CD4-positive, alpha-beta T cell treated with Interleukin-15 for 1 hour (primary cell): ENCODE data around the gene FMOD.
"Not testable (repeated sequence)": the region's sequence is repeated elsewhere in the genome, so short reads cannot be mapped to it uniquely, and the experiment has no call there.

Experiments
- DNase-seq: peaks from one replicate; pipeline ENCODE4 v3.0.0-alpha.2; 2020

The FMOD gene

GRCh38 chr1:203304919-203305808 is 45.8 kb downstream of the FMOD start, which contains the start of gene BTG2:
BTG2 (plus strand) TSS chr1:203305519; CDS start chr1:203305607, 88 bp downstream.
- peak; percentile 96 for DNase-seq

GRCh38 chr1:203304391-203304918 is 46.5 kb downstream of the FMOD start:
- DNase-seq: no peak

GRCh38 chr1:203302894-203303293 is 48.0 kb downstream of the FMOD start:
- DNase-seq: no peak

GRCh38 chr1:203302456-203302855 is 48.5 kb downstream of the FMOD start:
- no peak for DNase-seq

- no peak for DNase-seq
These were observed 49.6 kb downstream of the FMOD start for GRCh38 chr1:203301331-203301668.

- DNase-seq: no peak
These were observed 50.2 kb downstream of the FMOD start for GRCh38 chr1:203300441-203301330.

GRCh38 chr1:203299719-203300429 is 51.0 kb downstream of the FMOD start:
- DNase-seq: not testable (repeated sequence)

- peak; percentile 54 for DNase-seq
These were observed 51.8 kb downstream of the FMOD start for GRCh38 chr1:203299169-203299568.

- no peak for DNase-seq
These were observed 54.4 kb downstream of the FMOD start for GRCh38 chr1:203296460-203297073.

GRCh38 chr1:203295796-203296195 is 55.1 kb downstream of the FMOD start:
- DNase-seq: peak; percentile 79

GRCh38 chr1:203291201-203292096 is 59.5 kb downstream of the FMOD start:
- no peak for DNase-seq
